ENCODE data around the gene CFAP299.

The CFAP299 gene

DNA sequence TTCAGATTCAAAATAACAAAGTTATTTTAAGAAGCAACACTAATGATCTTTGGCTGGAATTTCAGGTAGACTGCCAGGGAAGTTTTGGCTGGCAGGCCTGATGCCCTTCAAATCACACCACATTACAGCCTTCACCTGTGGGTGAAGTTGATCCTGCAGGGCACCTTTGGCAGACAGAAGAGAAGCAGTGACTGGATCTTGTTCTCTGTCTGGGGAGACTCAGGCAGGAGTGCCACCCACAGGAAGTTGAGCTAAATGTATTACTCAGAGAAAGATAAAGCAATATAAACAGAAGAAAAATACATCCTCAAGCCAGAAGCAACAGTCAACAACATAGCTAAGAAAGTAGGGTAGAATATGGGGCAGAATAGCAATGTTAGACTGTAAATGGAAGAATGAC lies 12.8 kb upstream of the CFAP299 start:
- POLR2A ChIA-PET (ENCODE audit: low non-redundant PET), result no interaction called here
- TF ChIP-seq, protein P1, sequence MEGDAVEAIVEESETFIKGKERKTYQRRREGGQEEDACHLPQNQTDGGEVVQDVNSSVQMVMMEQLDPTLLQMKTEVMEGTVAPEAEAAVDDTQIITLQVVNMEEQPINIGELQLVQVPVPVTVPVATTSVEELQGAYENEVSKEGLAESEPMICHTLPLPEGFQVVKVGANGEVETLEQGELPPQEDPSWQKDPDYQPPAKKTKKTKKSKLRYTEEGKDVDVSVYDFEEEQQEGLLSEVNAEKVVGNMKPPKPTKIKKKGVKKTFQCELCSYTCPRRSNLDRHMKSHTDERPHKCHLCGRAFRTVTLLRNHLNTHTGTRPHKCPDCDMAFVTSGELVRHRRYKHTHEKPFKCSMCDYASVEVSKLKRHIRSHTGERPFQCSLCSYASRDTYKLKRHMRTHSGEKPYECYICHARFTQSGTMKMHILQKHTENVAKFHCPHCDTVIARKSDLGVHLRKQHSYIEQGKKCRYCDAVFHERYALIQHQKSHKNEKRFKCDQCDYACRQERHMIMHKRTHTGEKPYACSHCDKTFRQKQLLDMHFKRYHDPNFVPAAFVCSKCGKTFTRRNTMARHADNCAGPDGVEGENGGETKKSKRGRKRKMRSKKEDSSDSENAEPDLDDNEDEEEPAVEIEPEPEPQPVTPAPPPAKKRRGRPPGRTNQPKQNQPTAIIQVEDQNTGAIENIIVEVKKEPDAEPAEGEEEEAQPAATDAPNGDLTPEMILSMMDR (conservative IDR thresholded peaks at IDR 0.05; ENCODE audit: low read depth), result no peak

DNA sequence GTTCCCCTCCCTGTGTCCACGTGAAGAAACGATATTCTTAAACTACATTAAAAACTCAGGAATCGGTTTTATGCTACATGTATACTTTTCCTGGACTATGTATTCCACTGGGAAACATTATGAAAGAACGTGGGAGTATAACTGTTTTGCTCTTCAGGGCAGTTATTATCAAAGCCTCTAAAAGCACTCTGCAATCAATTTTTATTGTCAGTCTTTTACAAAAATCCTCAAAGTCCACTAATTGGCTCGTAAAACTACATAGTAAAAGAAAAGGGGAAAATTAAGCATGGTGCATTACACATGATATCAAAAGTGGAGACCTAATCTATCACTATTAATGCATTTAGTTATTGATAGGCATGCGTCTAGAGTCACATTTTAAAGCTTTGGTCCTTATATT lies 11.4 kb upstream of the CFAP299 start:
- ChIA-PET CTCF (interaction anchor here (0.5 kb wide), 1 partner anchor 64 kb away, joined by 3 read pairs; no protein-coding TSS in a partner anchor), POLR2A (ENCODE audit: low non-redundant PET) (no interaction called here)
- TF ChIP-seq, protein P1 (conservative IDR thresholded peaks at IDR 0.05; ENCODE audit: low read depth), result no peak
- no peak overlapping the region for H3K27ac ChIP-seq
- DNase-seq (ENCODE audit: low spot score), result no peak

More for the DNA sequence above, 12.8 kb upstream of the CFAP299 start:
- H3K27ac ChIP-seq, result no peak overlapping the region
- CTCF ChIA-PET, result interaction anchor here (0.5 to 1.2 kb wide), 11 partner anchors 12 to 120 kb away, joined by 3 to 19 read pairs (median 4); partner anchors contain the start of genes CFAP299 and FGF5
- peak; percentile 59 for DNase-seq (ENCODE audit: low spot score)

DNA sequence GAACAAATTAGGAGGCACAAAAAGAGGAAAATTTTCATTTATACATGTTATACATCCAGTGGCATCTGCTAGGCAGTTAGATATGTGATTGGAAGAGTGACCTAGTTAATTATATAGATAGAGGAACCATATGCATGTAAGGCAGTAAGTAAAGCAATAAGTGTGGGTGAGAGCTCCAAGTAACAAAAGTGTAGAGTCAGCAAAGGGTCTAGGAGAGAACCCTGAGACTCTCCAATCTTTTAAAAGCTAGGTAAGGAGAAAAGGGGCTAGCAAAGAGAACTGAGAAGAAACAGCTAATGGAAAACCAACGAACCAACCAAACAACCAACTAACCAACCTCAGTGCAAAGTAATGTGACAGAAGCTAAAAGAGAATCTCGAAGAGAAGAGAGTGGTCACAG lies 3.8 kb upstream of the CFAP299 start:
- DNase-seq (ENCODE audit: low spot score), result no peak
- TF ChIP-seq, protein P1 (conservative IDR thresholded peaks at IDR 0.05; ENCODE audit: low read depth), result no peak
- CTCF ChIA-PET, result no interaction called here
- POLR2A ChIA-PET (ENCODE audit: low non-redundant PET), result no interaction called here
- H3K27ac ChIP-seq, result no peak overlapping the region

DNA sequence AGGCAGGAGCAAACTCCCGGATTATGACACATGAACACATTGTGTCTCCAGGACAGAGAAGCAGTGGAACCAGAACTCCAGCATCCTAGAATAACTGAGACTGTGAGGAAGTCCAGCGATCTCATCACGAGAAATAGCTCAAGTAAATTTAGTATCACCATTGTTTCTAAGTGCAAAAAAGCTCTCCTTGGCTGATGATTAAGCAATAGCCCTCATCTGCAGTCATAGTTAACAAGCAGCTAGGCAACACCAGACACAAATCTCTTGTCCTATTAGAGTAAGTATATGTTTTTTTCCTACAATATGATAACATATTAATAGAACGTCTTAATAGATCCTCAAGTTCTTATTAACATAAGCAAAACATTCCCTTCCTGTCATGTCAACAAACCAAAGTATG lies 2.4 kb upstream of the CFAP299 start:
- TF ChIP-seq, protein P1 (conservative IDR thresholded peaks at IDR 0.05; ENCODE audit: low read depth), result no peak
- no peak for DNase-seq (ENCODE audit: low spot score)
- H3K27ac ChIP-seq, result no peak overlapping the region
- ChIA-PET CTCF (interaction anchor here (0.6 kb wide), 1 partner anchor 112 kb away, joined by 4 read pairs; no protein-coding TSS in a partner anchor), POLR2A (ENCODE audit: low non-redundant PET) (no interaction called here)

DNA sequence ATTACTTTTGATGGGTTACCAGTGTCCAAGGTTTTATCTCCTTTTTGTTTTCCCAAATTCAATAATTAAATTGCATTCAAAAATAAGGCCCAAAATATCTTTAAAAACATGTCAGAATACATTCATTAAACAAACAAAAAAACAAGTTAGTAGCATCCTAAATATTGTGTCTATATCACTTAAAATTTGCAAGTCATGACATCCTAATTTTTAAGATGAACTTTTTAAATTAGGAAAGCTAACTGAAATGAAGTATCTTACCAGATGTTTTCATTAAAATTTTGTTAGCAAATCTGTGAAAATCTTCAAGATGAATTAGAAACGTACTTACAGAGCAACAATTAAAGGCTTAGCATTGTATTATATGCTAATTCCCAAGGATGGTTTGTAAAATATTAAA lies 962 bp upstream of the CFAP299 start:
- TF ChIP-seq, protein P1 (conservative IDR thresholded peaks at IDR 0.05; ENCODE audit: low read depth), result no peak
- CTCF ChIA-PET, result interaction anchor here (0.5 to 0.8 kb wide), 2 partner anchors 11 to 47 kb away, joined by 3 to 5 read pairs; no protein-coding TSS in a partner anchor
- H3K27ac ChIP-seq, result no peak overlapping the region
- POLR2A ChIA-PET (ENCODE audit: low non-redundant PET), result no interaction called here
- no peak for DNase-seq (ENCODE audit: low spot score)

DNA sequence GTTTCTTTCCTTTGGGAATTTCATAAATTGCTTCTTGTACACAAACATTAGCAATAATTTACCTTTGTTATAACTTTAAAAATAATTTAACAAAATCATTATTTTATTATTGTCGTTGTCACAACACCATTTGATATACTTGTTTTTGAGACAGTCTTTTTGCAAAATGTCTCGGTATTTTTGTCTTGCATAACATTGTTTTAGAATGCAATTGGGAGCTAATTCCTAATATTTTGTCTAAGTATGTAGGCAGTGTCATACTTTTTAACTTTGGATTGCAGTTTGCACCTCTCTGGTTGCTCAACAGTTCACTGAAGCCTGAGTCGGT lies 340 bp upstream of the CFAP299 start:
- POLR2A ChIA-PET (ENCODE audit: low non-redundant PET), result no interaction called here
- TF ChIP-seq, protein P1 (conservative IDR thresholded peaks at IDR 0.05; ENCODE audit: low read depth), result no peak
- H3K27ac ChIP-seq, result no peak overlapping the region
- CTCF ChIA-PET, result interaction anchor here (0.5 to 0.8 kb wide), 2 partner anchors 12 to 48 kb away, joined by 3 to 5 read pairs; no protein-coding TSS in a partner anchor
- DNase-seq (ENCODE audit: low spot score), result no peak
